ENCODE measurements around the gene KRTAP6-3.

DNA sequence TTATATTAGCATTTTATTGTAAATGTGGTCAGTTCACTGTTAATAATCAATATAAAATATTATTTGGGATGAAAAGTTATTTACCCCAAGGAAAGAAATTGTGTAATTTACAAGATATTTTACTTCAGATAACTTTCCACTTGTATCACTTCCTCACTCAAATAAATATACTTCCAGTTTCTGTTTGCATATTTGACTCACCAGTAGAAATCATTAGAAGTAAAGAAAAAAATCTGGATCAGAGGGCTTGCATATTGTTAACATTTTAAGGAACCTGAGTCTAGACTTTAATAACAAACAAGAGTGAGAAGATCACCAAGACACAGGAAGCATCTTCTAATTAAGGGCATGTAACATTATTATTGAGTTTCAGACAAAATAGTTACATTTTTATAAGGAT is 27.8 kb downstream of the KRTAP6-3 start:
- TF ChIP-seq, protein P1, sequence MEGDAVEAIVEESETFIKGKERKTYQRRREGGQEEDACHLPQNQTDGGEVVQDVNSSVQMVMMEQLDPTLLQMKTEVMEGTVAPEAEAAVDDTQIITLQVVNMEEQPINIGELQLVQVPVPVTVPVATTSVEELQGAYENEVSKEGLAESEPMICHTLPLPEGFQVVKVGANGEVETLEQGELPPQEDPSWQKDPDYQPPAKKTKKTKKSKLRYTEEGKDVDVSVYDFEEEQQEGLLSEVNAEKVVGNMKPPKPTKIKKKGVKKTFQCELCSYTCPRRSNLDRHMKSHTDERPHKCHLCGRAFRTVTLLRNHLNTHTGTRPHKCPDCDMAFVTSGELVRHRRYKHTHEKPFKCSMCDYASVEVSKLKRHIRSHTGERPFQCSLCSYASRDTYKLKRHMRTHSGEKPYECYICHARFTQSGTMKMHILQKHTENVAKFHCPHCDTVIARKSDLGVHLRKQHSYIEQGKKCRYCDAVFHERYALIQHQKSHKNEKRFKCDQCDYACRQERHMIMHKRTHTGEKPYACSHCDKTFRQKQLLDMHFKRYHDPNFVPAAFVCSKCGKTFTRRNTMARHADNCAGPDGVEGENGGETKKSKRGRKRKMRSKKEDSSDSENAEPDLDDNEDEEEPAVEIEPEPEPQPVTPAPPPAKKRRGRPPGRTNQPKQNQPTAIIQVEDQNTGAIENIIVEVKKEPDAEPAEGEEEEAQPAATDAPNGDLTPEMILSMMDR (IDR thresholded peaks at IDR 0.05) = no peak
- TF ChIP-seq POLR2AphosphoS5 (IDR thresholded peaks at IDR 0.05; ENCODE audit: low read depth, low read length) (no peak), TCF7L2 (IDR thresholded peaks at IDR 0.05; ENCODE audit: low read depth, low read length) (no peak), SIN3A (IDR thresholded peaks at IDR 0.05; ENCODE audit: borderline replicate concordance, insufficient read depth, low read depth, low read length) (no peak)
- TF ChIP-seq, protein P2, sequence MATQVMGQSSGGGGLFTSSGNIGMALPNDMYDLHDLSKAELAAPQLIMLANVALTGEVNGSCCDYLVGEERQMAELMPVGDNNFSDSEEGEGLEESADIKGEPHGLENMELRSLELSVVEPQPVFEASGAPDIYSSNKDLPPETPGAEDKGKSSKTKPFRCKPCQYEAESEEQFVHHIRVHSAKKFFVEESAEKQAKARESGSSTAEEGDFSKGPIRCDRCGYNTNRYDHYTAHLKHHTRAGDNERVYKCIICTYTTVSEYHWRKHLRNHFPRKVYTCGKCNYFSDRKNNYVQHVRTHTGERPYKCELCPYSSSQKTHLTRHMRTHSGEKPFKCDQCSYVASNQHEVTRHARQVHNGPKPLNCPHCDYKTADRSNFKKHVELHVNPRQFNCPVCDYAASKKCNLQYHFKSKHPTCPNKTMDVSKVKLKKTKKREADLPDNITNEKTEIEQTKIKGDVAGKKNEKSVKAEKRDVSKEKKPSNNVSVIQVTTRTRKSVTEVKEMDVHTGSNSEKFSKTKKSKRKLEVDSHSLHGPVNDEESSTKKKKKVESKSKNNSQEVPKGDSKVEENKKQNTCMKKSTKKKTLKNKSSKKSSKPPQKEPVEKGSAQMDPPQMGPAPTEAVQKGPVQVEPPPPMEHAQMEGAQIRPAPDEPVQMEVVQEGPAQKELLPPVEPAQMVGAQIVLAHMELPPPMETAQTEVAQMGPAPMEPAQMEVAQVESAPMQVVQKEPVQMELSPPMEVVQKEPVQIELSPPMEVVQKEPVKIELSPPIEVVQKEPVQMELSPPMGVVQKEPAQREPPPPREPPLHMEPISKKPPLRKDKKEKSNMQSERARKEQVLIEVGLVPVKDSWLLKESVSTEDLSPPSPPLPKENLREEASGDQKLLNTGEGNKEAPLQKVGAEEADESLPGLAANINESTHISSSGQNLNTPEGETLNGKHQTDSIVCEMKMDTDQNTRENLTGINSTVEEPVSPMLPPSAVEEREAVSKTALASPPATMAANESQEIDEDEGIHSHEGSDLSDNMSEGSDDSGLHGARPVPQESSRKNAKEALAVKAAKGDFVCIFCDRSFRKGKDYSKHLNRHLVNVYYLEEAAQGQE (IDR thresholded peaks at IDR 0.05; ENCODE audit: insufficient read depth in 1 of 2, low read depth in 2 of 2, low read length in 1 of 2) = no peak

All from Panc1 (cell line).